ENCODE data around the gene TIGIT.

Gene TIGIT

DNA sequence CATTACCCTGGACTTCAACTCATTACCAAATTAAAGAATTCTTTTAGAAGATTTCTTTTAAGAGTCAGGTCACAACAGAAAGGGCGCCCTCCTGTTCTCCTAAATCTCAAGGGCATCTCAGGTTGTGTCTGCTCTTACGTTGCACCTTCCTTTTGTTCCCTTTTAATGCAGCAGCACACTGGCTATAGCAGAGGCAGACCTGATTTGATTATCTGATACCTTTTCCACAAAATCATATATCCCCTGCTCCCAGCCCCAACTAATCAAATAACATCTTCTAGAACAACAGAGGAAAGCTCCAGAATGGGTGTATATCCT, 40.1 kb downstream of the TIGIT start:
- Histone ChIP-seq H3K36me3 (ENCODE audit: insufficient read depth, insufficient read length, low read length) (no peaks in the 10 kb centered on the region), H3K27me3 (ENCODE audit: insufficient read depth, insufficient read length) (no peaks in the 10 kb centered on the region), H3K9me3 (ENCODE audit: insufficient read depth, low read length) (peaks cover 15% of the 10 kb centered on the region; the same call in 1 of the 2 replicates), H3K9ac (ENCODE audit: insufficient read length, low read depth) (no peak overlapping the region), H3K4me1 (ENCODE audit: insufficient read depth, insufficient read length) (no peaks in the 10 kb centered on the region), H3K4me3 (ENCODE audit: insufficient read length, low read depth) (no peak overlapping the region)
- no peak for TF ChIP-seq YY1 (IDR thresholded peaks at IDR 0.05; ENCODE audit: insufficient read depth, insufficient read length)
- TF ChIP-seq ZNF274 (IDR thresholded peaks at IDR 0.05; ENCODE audit: low read depth, low read length): no peak
- TF ChIP-seq SUZ12 (IDR thresholded peaks at IDR 0.05; ENCODE audit: extremely low read depth, insufficient read depth, insufficient read length): no peak
- DNase-seq (ENCODE audit: low read depth, low spot score): no peak

DNA sequence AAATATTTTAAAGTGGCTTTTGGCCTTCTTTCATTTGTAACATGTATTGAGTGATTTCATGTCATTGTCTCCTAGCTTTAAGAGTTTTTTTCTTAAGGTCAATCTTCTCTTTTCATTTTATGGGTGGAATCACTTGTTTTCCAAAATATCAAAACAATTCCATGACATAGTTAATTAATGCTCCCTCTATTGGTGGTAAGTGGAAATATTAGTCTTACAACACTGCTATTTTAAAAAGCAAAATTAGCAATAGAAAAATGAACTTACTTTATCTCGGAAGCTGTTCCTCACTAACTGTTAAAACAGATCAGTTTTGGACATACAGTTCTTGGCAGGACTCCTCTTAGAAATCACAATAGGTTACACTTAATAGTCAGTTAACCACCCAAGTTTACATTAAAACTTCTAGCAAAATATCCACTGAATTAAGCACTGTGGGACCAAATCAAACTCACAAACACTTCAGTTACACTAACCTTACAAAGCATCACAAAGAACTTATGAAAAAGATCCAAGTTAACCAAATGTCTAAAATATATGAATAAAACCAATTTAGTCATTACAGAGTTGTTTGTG, 42.4 kb downstream of the TIGIT start:
- TF ChIP-seq SUZ12 (IDR thresholded peaks at IDR 0.05; ENCODE audit: extremely low read depth, insufficient read depth, insufficient read length): no peak
- no peak for TF ChIP-seq YY1 (IDR thresholded peaks at IDR 0.05; ENCODE audit: insufficient read depth, insufficient read length)
- TF ChIP-seq ZNF274 (IDR thresholded peaks at IDR 0.05; ENCODE audit: low read depth, low read length): no peak
- Histone ChIP-seq H3K9me3 (ENCODE audit: insufficient read depth, low read length) (peaks cover 15% of the 10 kb centered on the region; the same call in 1 of the 2 replicates), H3K4me1 (ENCODE audit: insufficient read depth, insufficient read length) (no peaks in the 10 kb centered on the region), H3K9ac (ENCODE audit: insufficient read length, low read depth) (no peak overlapping the region), H3K4me3 (ENCODE audit: insufficient read length, low read depth) (no peak overlapping the region), H3K36me3 (ENCODE audit: insufficient read depth, insufficient read length, low read length) (no peaks in the 10 kb centered on the region), H3K27me3 (ENCODE audit: insufficient read depth, insufficient read length) (no peaks in the 10 kb centered on the region)
- DNase-seq (ENCODE audit: low read depth, low spot score): no peak

GRCh38 chr3:114336857-114337256, 43.0 kb downstream of the TIGIT start:
- no peak for TF ChIP-seq ZNF274 (IDR thresholded peaks at IDR 0.05; ENCODE audit: low read depth, low read length)
- TF ChIP-seq SUZ12 (IDR thresholded peaks at IDR 0.05; ENCODE audit: extremely low read depth, insufficient read depth, insufficient read length): no peak
- no peak for TF ChIP-seq YY1 (IDR thresholded peaks at IDR 0.05; ENCODE audit: insufficient read depth, insufficient read length)
- no peak overlapping the region for H3K9ac ChIP-seq (ENCODE audit: insufficient read length, low read depth)
- H3K36me3 ChIP-seq (ENCODE audit: insufficient read depth, insufficient read length, low read length): no peaks in the 10 kb centered on the region
- H3K4me1 ChIP-seq (ENCODE audit: insufficient read depth, insufficient read length): no peaks in the 10 kb centered on the region
- no peak overlapping the region for H3K4me3 ChIP-seq (ENCODE audit: insufficient read length, low read depth)
- DNase-seq (ENCODE audit: low read depth, low spot score): no peak
- no peaks in the 10 kb centered on the region for H3K27me3 ChIP-seq (ENCODE audit: insufficient read depth, insufficient read length)
- H3K9me3 ChIP-seq (ENCODE audit: insufficient read depth, low read length): peaks cover 8% of the 10 kb centered on the region; the same call in 1 of the 2 replicates

DNA sequence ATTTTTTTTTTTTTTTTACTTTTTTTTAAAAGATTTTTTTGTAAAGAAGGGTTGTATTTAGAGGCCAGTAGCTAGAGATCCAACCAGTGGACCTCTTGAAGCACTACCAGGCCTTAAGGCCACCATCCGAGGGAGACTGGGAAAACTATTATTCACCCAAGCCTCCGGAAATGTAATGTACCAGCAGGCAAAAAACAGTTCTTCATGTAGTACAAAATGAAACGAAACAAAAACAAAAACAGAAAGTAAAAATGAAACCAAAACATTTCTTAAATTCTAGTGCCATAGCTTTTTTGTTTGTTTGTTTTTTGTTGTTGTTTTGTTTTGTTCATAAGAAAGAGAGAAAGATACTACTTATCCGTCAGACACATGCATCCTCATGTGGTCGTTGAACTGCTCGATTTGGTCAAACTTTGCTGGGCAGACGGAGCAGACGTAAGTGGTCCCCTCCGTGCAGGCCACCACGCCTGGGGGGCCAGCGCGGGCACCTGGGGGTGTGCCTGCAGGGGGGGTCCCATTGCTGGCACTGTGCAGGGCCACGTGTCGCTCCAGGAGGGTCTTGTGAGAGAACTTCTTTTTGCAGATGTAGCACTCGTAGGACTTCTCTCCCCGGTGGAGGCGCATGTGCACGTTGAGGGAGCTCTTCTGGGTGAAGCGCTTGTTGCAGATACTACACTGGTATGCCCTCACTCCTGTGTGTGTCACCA, 45.0 kb downstream of the TIGIT start:
- TF ChIP-seq SUZ12 (IDR thresholded peaks at IDR 0.05; ENCODE audit: extremely low read depth, insufficient read depth, insufficient read length): no peak
- no peak for TF ChIP-seq ZNF274 (IDR thresholded peaks at IDR 0.05; ENCODE audit: low read depth, low read length)
- TF ChIP-seq YY1 (IDR thresholded peaks at IDR 0.05; ENCODE audit: insufficient read depth, insufficient read length): no peak
- DNase-seq (ENCODE audit: low read depth, low spot score): no peak
- H3K4me3 ChIP-seq (ENCODE audit: insufficient read length, low read depth): no peak overlapping the region
- no peaks in the 10 kb centered on the region for H3K4me1 ChIP-seq (ENCODE audit: insufficient read depth, insufficient read length)
- no peak overlapping the region for H3K9ac ChIP-seq (ENCODE audit: insufficient read length, low read depth)
- no peaks in the 10 kb centered on the region for H3K27me3 ChIP-seq (ENCODE audit: insufficient read depth, insufficient read length)
- no peaks in the 10 kb centered on the region for H3K9me3 ChIP-seq (ENCODE audit: insufficient read depth, low read length)
- H3K36me3 ChIP-seq (ENCODE audit: insufficient read depth, insufficient read length, low read length): no peaks in the 10 kb centered on the region

- TF ChIP-seq YY1 (IDR thresholded peaks at IDR 0.05; ENCODE audit: insufficient read depth, insufficient read length) (no peak), ZNF274 (IDR thresholded peaks at IDR 0.05; ENCODE audit: low read depth, low read length) (no peak), SUZ12 (IDR thresholded peaks at IDR 0.05; ENCODE audit: extremely low read depth, insufficient read depth, insufficient read length) (no peak)
- no peaks in the 10 kb centered on the region for H3K4me1 ChIP-seq (ENCODE audit: insufficient read depth, insufficient read length)
- no peaks in the 10 kb centered on the region for H3K27me3 ChIP-seq (ENCODE audit: insufficient read depth, insufficient read length)
- H3K9ac ChIP-seq (ENCODE audit: insufficient read length, low read depth): no peak overlapping the region
- DNase-seq (ENCODE audit: low read depth, low spot score): no peak
- no peaks in the 10 kb centered on the region for H3K9me3 ChIP-seq (ENCODE audit: insufficient read depth, low read length)
- H3K36me3 ChIP-seq (ENCODE audit: insufficient read depth, insufficient read length, low read length): no peaks in the 10 kb centered on the region
- no peak overlapping the region for H3K4me3 ChIP-seq (ENCODE audit: insufficient read length, low read depth)
Measured at GRCh38 chr3:114344492-114344891, 50.7 kb downstream of the TIGIT start.

DNA sequence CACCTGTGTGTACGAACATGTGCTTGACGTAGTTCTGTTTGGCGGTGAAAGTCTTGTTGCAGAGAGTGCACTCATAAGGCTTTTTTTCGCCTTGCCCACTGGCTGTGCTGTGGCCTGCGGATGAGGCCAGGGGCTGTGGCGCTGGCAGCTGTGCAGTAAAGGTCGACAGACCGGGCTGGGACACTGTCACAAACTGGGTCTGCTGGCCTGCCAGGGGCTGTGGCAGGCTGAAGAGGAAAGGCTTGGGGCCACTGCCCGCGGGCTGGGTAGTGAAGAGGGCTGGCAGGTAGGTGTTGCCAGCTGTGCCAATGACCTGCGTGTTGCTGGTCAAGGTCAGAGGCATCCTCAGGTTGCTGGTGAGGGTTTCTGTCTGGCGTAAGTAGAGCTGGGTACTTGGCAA, 56.4 kb downstream of the TIGIT start:
- no peaks in the 10 kb centered on the region for H3K36me3 ChIP-seq (ENCODE audit: insufficient read depth, insufficient read length, low read length)
- no peak overlapping the region for H3K9ac ChIP-seq (ENCODE audit: insufficient read length, low read depth)
- TF ChIP-seq ZNF274 (IDR thresholded peaks at IDR 0.05; ENCODE audit: low read depth, low read length) (no peak), YY1 (IDR thresholded peaks at IDR 0.05; ENCODE audit: insufficient read depth, insufficient read length) (no peak), SUZ12 (IDR thresholded peaks at IDR 0.05; ENCODE audit: extremely low read depth, insufficient read depth, insufficient read length) (no peak)
- H3K27me3 ChIP-seq (ENCODE audit: insufficient read depth, insufficient read length): no peaks in the 10 kb centered on the region
- no peak overlapping the region for H3K4me3 ChIP-seq (ENCODE audit: insufficient read length, low read depth)
- no peaks in the 10 kb centered on the region for H3K9me3 ChIP-seq (ENCODE audit: insufficient read depth, low read length)
- H3K4me1 ChIP-seq (ENCODE audit: insufficient read depth, insufficient read length): no peaks in the 10 kb centered on the region
- DNase-seq (ENCODE audit: low read depth, low spot score): no peak

- H3K4me3 ChIP-seq (ENCODE audit: insufficient read length, low read depth): no peak overlapping the region
- DNase-seq (ENCODE audit: low read depth, low spot score): no peak
- no peaks in the 10 kb centered on the region for H3K36me3 ChIP-seq (ENCODE audit: insufficient read depth, insufficient read length, low read length)
- no peaks in the 10 kb centered on the region for H3K27me3 ChIP-seq (ENCODE audit: insufficient read depth, insufficient read length)
- no peak overlapping the region for H3K9ac ChIP-seq (ENCODE audit: insufficient read length, low read depth)
- H3K4me1 ChIP-seq (ENCODE audit: insufficient read depth, insufficient read length): no peaks in the 10 kb centered on the region
- TF ChIP-seq SUZ12 (IDR thresholded peaks at IDR 0.05; ENCODE audit: extremely low read depth, insufficient read depth, insufficient read length) (no peak), ZNF274 (IDR thresholded peaks at IDR 0.05; ENCODE audit: low read depth, low read length) (no peak), YY1 (IDR thresholded peaks at IDR 0.05; ENCODE audit: insufficient read depth, insufficient read length) (no peak)
- H3K9me3 ChIP-seq (ENCODE audit: insufficient read depth, low read length): no peaks in the 10 kb centered on the region
Measured at GRCh38 chr3:114350690-114351089, 56.9 kb downstream of the TIGIT start.
